Measurements from ENCODE around the gene HOXB2. TPM values are rescaled to one million over a fixed set of nuclear protein-coding genes. Genes with fewer than 3 reads are reported as not detected.
A peak's percentile ranks its signal among the peaks of the same experiment; 100 is the strongest.

Gene HOXB2
- polyA plus RNA-seq, 3 donors = 1.6 to 3.8 (median 3.3) TPM

- Histone ChIP-seq H3K27me3 (ENCODE audit: control insufficient read depth in 2 of 2, insufficient read depth in 2 of 2, low read length in 2 of 2) (peaks cover 4 to 9% of the 10 kb centered on the region in 2 donors), H3K27ac (ENCODE audit: low read depth in 1 of 2, low read length in 2 of 2) (no peak overlapping the region), H4K20me1 (ENCODE audit: insufficient read depth, low read length) (no peaks in the 10 kb centered on the region), H3K4me1 (ENCODE audit: control insufficient read depth in 1 of 2, insufficient read depth in 2 of 2, low read length in 2 of 2) (no peaks in the 10 kb centered on the region), H2AFZ (ENCODE audit: insufficient read depth, low read depth, low read length, poor library complexity, severe bottlenecking) (no peak overlapping the region), H3K79me2 (ENCODE audit: insufficient read depth, low read length) (no peaks in the 10 kb centered on the region), H3K9ac (ENCODE audit: insufficient read depth, low read length, poor library complexity, severe bottlenecking) (no peak overlapping the region), H3K9me3 (replicated peaks in 1 of 2; ENCODE audit: control insufficient read depth in 1 of 2, insufficient read depth in 1 of 2, low read length in 2 of 2) (no peaks in the 10 kb centered on the region), H3K4me3 (replicated peaks in 1 of 3; ENCODE audit: low read depth in 2 of 3, low read length in 3 of 3) (no peak overlapping the region), H3K4me2 (replicated peaks; ENCODE audit: extremely low read depth, low read length, poor library complexity, severe bottlenecking) (no peak overlapping the region), H3K36me3 (replicated peaks in 1 of 2; ENCODE audit: control insufficient read depth in 1 of 2, insufficient read depth in 2 of 2, low read length in 2 of 2) (no peaks in the 10 kb centered on the region)
- intact Hi-C loops (cut with micrococcal nuclease) = no loop called here
- Mint-ChIP-seq H3K27me3 (ENCODE audit: low read depth in 3 of 3) (peaks cover 5 to 25% (median 13%) of the 10 kb centered on the region in 3 donors), H3K4me3 (peak overlapping the region in 1 of 2 donors; percentile 53), H3K36me3 (no peaks in the 10 kb centered on the region), H3K9me3 (peaks cover 0 to 5% (median 0%) of the 10 kb centered on the region in 7 donors), H3K4me1 (peaks cover 3% of the 10 kb centered on the region), H3K27ac (no peak overlapping the region)
- DNase-seq = no peak
- TF ChIP-seq CTCF (IDR thresholded peaks at IDR 0.05) = no peak
- WGBS (ENCODE audit: insufficient coverage) = 100% methylated on average over 1 of the region's 2 CpGs
These were observed 40.0 kb downstream of the HOXB2 start for GRCh38 chr17:48504953-48505352.

GRCh38 chr17:48503747-48504146 lies 41.2 kb downstream of the HOXB2 start:
- H3K36me3 ChIP-seq (replicated peaks in 1 of 2; ENCODE audit: control insufficient read depth in 1 of 2, insufficient read depth in 2 of 2, low read length in 2 of 2) = no peaks in the 10 kb centered on the region
- Mint-ChIP-seq H3K27me3 (ENCODE audit: low read depth in 3 of 3) (peaks cover 8 to 27% (median 17%) of the 10 kb centered on the region in 3 donors), H3K27ac (no peak overlapping the region), H3K4me3 (no peak overlapping the region), H3K36me3 (no peaks in the 10 kb centered on the region), H3K9me3 (peaks cover 0 to 5% (median 0%) of the 10 kb centered on the region in 7 donors), H3K4me1 (peaks cover 3% of the 10 kb centered on the region)
- 94% methylated on average over 5 of the region's 5 CpGs for WGBS (ENCODE audit: insufficient coverage)
- intact Hi-C loops (cut with micrococcal nuclease) = no loop called here
- H3K9me3 ChIP-seq (replicated peaks in 1 of 2; ENCODE audit: control insufficient read depth in 1 of 2, insufficient read depth in 1 of 2, low read length in 2 of 2) = no peaks in the 10 kb centered on the region
- H3K4me2 ChIP-seq (replicated peaks; ENCODE audit: extremely low read depth, low read length, poor library complexity, severe bottlenecking) = no peak overlapping the region
- H3K4me1 ChIP-seq (ENCODE audit: control insufficient read depth in 1 of 2, insufficient read depth in 2 of 2, low read length in 2 of 2) = no peaks in the 10 kb centered on the region
- DNase-seq = no peak
- H3K27me3 ChIP-seq (ENCODE audit: control insufficient read depth in 2 of 2, insufficient read depth in 2 of 2, low read length in 2 of 2) = peaks cover 4 to 9% of the 10 kb centered on the region in 2 donors
- H2AFZ ChIP-seq (ENCODE audit: insufficient read depth, low read depth, low read length, poor library complexity, severe bottlenecking) = no peak overlapping the region
- no peaks in the 10 kb centered on the region for H4K20me1 ChIP-seq (ENCODE audit: insufficient read depth, low read length)
- H3K79me2 ChIP-seq (ENCODE audit: insufficient read depth, low read length) = no peaks in the 10 kb centered on the region
- no peak overlapping the region for H3K4me3 ChIP-seq (replicated peaks in 1 of 3; ENCODE audit: low read depth in 2 of 3, low read length in 3 of 3)
- no peak overlapping the region for H3K27ac ChIP-seq (ENCODE audit: low read depth in 1 of 2, low read length in 2 of 2)
- TF ChIP-seq CTCF (IDR thresholded peaks at IDR 0.05) = no peak
- no peak overlapping the region for H3K9ac ChIP-seq (ENCODE audit: insufficient read depth, low read length, poor library complexity, severe bottlenecking)

Data from CD14-positive monocyte (primary cell).